ENCODE data around the gene DYSF.

The DYSF gene

DNA sequence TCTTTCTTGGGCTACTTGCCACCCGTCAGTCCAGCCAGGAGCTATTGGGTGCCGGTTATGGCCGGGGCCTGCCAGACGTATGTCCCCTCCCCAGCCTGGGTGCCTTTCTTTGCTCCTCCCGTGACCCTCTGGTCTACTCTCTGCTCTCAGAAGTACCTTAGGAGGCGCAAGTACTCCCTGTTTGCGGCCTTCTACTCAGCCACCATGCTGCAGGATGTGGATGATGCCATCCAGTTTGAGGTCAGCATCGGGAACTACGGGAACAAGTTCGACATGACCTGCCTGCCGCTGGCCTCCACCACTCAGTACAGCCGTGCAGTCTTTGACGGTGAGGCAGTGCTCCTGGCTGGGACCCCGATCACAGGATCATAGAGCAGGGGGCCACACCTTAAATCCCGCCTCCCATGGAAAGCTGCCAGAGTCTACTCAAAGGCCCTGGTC lies 99.5 kb downstream of the DYSF start:
- DNase-seq (ENCODE audit: low read depth): no peak

DNA sequence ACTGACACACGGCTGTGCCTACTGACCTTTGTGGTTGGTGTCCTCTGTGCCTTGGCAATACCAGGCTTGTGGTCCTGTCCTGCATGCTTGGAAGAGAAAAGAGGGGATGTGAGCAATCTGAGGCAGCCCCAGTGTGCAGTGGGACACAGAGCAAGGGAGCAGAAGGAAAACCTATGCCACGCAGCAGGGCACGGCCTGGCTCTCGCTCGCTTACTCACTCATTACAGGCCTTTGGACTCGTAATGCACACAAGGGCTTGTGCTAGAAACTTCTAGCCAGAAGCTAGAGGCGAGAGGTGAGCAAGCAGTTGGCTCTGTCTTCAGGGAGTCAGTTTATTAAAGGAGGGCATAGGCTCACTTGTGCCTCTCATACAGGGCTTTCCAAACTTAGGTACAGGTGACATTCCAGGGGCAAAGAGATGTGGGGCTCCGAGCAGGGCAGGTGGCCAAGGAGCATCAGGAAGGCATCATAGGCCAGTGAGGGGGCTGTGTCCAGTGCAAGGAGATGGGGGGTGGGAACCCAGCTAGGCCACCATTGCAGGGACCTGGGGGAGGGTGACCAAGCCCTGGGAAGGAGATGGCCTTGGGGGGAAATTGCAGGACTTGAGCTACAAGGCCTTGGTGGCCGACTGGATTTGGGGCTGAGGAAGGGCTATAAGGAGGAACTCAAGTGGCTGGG lies 100.8 kb downstream of the DYSF start:
- DNase-seq (ENCODE audit: low read depth): no peak

DNA sequence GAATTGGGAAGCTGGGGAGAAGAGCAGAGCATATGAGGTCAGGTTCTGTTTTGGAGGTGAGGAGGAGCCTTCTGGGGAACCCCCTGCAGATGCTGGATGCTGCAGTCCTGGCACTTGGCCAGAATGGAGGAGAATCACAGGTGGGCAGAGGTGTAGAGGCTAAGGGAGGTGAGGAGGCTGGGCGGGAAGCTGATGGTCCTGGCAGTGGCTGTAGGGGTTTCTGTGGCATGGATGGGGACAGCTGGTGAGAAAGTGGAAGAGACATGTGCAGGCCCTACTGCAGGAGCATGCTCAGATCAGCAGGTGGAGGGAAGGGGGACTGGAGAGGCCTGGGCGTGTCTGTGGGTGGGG lies 101.3 kb downstream of the DYSF start:
- no peak for DNase-seq (ENCODE audit: low read depth)

DNA sequence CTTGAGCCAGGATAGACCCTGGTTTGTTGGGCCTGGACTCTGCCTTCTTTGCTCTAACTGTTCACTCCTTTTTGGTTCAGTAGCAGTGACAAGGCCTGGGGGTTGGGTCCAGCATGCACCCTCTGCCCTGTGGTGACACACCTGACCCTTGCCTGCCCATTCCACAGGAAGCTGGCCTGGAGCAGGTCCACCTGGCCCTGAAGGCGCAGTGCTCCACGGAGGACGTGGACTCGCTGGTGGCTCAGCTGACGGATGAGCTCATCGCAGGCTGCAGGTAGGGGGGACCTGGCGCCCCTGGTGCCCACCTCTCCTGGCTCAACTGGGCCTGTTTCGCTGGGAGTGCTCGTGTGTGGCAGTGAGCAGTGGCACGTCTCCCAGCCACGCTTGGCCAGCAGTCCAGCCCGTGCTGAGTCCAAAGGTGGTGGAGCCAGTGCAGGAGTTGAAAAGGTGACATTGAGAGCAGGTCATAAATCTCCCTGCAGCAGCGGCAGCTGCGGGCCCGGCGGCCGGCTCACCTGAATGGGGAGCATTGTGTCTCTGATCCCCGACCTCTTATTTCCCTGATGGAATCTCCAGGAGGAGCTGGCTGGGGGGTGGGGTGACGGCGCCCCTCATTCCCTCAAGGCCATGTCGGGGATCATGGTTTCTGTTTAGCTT lies 102.6 kb downstream of the DYSF start:
- DNase-seq (ENCODE audit: low read depth): no peak

DNA sequence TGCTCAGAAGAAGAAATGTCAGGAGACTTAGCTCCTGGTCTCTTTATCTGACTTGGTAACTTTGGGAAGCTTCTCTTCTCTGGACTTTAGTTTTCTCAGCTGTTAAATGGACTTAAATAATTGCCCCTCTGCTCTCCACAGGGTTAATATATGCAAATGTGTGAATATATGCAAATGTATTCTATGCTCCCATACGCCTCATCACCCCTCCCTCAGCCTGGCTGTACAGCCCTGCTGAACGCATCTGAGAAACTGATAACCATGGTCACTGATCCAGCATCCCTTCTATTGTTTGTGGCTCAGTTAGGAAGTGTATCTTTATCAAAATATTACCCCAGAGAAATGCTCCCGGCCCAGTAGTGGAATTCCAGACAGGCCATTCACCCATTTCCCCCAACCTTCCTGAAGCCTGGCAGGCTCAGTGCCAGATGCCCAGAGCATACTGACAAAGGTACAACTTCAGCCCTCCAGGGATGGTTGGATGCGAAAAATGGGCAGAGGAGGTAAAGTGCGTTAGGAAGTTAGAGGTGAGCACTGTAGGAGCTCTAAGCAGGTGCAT lies 103.4 kb downstream of the DYSF start:
- no peak for DNase-seq (ENCODE audit: low read depth)

DNA sequence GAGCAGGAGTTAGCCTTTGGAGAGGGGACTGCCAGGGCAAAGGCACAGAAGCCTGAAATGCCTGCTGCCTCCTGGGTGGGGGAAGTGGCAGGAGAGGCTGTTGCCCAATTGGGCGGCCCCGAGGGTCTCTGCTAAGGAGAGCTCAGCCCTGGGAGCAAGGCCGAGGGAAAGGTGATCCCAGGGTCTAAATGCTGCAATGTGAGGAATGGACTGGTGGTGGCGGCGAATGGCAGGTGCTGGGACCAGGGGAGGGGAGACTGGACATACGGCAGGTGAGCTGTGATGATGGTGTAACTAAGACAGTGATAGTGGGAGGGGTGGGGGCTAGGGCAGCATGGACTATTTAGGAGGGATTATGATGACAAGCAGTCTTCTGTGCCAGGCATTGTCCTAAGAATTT lies 104.0 kb downstream of the DYSF start:
- no peak for DNase-seq (ENCODE audit: low read depth)

DNA sequence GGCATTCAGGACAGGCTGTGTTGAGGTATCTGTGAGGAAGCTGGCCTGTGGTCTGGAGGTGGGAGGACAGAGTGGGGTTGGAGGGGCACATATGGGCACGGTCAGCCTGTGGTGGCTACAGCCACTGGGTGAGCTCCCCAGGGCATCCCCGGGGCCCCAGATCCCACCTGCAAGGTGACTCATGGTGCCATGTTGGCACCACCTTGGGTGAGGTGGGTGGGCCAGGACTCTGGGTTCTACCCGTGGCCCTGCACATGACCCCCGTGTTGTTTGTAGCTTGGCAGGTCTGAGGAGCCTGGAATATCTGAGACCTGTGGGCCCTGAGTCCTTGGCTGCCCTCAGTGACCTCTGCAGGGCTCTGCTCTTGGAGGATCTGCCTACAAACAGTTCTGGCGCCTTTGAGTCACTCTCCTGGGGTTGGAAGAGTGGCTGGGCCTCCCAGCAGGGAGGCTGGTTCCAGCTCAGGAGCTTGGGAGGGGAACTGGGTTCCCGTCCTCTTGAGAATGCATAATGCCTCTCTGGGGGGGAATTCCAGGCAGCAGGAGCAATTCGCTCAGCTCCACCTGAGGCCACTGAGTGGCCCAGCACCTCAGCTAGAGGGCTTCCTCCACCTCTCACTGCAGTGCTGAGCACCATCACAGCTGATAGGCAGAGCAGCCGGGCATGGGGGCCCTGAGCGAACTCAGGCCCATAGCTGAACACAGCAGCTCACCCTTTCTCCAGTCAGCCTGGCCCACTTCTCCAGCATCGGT lies 105.1 kb downstream of the DYSF start:
- no peak for DNase-seq (ENCODE audit: low read depth)

DNA sequence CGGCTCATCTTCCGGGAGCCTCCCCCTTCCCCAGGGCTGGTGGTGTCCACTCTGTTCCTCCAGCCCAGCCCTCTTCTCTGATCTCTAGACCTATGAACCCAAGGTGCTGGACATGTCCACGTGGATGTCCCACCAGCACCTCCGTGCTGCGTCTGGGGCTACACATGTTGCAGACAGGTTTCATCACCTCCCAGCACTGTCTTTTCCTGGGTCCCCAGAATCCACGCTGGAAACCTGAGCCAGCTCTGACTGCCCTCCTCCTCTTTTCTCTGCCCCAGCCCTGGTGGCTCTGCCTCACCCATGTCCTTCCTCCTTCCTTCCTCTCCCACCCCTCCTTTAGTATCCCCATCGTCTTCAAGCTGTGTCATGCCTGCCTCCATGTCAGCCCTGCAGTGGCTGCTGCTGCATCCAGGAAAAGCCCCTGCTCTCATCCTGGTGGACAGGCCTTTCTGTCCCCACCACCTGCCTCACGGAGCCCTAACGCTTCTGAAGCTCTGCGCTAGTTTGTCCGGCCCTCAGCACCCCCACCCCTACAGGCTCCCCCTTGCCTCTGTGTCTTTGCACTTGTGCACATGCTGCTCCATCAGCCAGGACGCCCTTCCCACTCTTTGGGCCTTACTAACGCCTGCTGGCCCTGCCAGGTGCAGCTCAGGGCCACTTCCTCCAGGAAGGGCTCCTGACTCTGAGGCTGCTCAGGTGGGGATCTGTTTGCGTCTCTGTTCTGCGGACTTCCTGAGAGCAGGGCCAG lies 105.9 kb downstream of the DYSF start:
- DNase-seq (ENCODE audit: low read depth): no peak

DNA sequence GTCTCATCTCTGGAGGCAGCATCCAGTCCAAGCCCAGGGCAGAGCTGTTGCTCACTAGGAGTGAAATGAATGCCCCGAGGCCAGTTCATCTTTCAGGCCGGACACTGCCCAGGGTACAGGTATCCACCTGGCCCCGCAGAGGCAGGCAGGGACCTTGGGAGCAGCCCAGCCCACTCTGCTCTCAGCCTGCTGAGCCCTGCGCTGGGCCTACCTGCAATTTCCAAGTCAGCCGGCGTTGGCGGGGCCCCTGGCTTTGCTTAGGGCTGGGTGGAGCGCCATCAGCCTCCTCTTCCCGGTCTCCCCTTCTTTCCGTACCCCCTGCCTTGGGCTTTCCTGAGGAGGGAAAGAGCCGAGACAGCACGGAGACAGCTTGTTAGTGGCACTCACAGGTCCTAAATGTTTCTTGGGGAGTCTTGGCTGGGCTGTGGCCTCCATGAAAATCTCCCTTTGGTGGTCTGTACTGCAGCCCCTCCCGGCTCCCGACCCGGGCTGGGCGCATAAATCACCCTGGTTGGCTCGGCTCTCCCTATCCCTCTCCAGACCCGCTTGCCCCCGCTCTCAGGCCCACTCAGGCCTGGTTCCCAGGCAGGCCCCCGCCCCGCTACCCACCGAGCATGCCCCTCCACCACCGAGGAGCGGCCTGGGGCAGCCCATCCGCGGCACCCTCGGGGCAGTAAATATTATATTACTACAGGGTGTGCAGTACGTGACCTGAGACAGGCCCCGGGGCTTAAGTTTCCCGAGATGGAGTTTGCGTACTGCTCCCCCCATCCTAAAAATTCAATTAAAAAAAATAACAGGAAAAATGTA lies 106.7 kb downstream of the DYSF start:
- DNase-seq (ENCODE audit: low read depth): no peak

DNA sequence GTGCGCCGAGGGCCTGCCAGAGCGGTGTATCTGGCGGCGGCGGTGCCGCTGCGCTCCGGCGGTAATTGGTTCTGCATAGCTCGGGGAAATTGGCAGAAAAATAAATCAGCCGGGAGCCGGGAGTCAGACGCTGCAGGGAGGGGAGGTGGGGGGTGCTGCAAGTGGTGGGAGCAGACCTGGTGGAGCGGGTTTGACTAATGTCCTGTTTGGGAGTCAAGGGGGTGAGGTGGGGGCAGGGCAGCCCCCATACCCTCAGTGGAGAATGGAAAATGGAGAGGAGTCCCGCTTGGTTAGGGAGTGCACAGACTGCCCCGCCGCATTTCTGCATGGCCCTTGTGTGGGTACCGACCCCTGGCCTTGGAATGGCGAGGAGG lies 107.3 kb downstream of the DYSF start:
- no peak for DNase-seq (ENCODE audit: low read depth)

DNA sequence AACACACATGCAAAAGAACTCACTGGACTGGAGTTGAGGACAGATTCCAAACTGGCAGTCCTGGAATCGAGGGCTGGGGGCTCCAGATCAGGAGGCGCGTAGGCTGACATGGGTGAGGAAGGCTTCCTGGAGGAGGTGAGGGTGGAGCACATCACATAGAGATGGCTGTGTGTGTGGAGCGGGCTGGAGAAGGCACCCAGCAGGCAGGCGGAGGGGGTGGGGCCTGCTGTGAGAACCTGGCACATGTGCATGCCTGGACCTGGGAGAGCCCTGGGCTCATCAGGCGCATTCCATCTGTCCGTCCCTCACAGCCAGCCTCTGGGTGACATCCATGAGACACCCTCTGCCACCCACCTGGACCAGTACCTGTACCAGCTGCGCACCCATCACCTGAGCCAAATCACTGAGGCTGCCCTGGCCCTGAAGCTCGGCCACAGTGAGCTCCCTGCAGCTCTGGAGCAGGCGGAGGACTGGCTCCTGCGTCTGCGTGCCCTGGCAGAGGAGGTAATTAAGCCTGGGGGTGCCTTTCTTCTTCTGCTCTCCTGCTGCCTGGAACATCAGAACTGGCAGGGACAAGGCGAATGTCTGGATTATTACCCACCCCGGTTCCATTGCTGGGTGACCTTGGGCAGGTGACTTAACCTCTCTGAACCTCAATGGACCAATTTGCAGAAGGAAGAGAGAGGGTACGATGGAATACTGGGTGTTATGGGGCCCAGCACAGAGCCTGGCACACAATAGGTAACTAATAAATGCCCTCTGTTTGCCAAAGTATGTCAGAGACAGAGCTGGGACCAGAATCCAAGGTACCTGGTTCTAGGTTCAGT lies 108.3 kb downstream of the DYSF start:
- DNase-seq (ENCODE audit: low read depth): no peak

DNA sequence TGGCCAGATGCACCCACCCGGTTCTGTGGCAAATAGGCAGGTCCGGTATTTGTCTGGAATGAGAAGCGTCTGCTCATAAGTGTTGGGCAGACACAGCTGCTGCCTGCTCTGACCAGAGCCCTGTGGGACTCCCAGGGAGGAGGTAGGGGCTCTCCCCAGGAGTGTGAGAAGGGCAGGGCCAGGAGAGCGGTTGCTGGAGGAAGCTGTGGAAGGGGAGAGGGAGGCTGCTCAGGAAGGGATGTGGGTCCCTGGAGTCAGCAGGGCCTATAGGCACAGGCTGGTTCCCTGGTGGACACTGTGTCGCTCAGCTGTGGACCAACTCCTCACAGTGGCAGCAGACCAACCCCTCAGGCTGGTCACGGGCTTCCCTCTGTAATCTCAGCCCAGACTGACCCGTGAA lies 109.2 kb downstream of the DYSF start:
- DNase-seq (ENCODE audit: low read depth): no peak

DNA sequence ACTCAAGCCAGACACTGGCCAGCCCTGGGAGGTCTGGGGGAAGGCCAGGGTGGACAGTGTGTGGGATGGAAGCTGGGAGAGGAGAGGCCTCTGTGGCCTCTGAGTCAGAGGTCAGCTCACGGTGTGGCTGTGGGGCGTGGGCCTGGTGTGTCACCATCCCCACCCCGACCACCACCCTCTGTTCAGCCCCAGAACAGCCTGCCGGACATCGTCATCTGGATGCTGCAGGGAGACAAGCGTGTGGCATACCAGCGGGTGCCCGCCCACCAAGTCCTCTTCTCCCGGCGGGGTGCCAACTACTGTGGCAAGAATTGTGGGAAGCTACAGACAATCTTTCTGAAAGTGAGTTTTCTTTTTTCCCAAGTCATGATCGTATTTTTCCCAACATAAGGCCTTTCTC lies 110.5 kb downstream of the DYSF start:
- no peak for DNase-seq (ENCODE audit: low read depth)

DNA sequence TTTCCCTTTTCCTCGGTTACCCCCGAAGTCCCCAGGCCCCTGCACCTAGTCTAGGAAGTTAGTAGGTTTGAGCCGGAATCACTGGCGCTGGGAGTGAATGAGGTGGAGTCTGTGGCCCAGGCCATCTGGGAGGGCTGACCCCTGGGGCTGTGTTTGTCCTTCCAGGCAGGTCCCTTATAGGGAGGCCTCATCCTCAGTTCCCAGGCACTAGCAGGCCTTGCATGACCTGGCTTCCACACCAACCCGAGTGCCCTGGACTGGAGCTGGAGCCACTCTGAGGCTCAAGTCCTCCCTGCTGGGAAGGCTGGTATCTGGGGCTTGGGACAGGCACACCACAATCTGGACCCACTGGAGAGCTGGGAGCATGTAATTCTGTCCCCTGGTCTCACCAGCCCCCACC lies 111.0 kb downstream of the DYSF start:
- DNase-seq (ENCODE audit: low read depth): no peak

DNA sequence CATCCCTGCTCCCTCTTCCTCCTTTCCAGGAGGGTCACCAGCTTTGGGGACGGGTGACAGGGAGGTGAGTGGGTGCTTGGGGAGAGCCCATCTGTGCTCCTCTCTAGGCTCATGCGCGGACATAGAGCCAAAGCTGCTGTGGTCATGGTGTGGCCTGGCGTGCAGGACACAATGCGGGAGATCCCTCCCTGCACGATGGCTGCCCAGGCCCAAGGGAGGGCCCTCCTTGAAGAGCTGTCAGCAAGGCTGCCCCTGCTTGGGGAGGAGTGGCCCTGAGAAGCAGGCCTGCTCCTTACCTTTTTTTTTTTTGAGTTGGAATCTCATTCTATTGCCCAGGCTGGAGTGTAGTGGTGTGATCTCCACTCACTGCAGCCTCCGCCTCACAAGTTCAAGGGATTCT lies 111.4 kb downstream of the DYSF start:
- no peak for DNase-seq (ENCODE audit: low read depth)

DNA sequence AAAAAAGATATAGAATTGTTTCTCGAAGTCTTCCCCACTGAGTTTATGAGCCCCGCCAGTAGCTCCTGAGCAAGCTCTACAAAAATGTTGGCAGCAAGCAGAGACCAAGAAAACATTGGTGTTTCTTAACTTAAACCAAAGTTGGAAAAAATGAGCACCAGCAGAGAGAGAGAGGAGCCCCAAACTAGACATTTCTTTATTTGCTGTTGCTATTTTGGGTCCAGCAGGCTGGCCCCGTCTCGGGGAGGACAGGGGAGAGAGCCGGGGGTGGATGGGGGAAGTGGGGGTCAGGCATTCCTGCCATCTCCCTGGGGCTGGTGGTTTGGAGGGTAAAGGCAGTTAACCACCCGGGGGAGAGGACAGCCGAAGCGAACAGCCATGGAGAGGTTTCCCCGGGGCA lies 113.0 kb downstream of the DYSF start:
- no peak for DNase-seq (ENCODE audit: low read depth)

DNA sequence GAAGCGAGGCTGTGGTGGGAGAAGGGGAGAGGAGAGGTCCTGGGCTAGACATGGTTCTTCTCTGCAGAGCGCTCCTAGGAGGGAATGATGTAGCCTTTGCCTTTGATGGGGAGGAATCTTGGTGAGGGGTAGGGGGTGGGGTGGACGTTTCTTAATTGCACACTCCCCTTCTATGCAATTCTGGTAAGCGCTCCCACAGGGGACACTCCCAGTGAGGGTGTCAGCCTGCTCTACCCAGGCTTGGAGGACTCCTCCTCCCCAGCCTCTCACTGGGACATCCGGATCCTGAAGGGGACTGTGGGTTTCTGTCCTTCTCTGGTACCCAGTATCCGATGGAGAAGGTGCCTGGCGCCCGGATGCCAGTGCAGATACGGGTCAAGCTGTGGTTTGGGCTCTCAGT lies 114.3 kb downstream of the DYSF start:
- no peak for DNase-seq (ENCODE audit: low read depth)

DNA sequence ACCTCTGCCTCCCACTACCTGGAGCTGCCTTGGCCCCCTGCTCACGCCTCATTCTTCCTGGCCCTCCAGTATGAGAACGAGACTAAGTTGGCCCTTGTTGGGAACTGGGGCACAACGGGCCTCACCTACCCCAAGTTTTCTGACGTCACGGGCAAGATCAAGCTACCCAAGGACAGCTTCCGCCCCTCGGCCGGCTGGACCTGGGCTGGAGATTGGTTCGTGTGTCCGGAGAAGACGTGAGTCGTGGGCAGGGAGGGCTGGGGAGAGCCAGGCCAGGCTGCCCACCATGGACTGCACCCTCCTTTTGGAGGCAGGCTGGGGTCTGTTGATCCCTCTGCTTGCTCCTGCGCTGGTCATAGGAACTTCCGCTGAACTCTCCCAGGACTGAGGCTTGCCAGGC lies 114.7 kb downstream of the DYSF start:
- DNase-seq (ENCODE audit: low read depth): no peak

DNA sequence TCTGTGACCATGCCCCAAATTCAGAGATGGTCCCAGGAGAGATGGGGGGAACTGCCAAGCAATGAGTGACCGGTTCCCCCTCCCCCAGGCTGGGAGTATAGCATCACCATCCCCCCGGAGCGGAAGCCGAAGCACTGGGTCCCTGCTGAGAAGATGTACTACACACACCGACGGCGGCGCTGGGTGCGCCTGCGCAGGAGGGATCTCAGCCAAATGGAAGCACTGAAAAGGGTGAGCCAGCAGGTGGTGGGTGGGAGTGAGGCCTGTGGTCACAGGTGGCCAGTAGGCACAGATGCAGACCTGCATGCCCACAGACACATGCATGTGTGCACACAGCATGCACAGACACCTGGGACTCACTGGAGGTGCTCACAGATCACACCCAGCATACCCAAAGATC lies 117.2 kb downstream of the DYSF start:
- no peak for DNase-seq (ENCODE audit: low read depth)

DNA sequence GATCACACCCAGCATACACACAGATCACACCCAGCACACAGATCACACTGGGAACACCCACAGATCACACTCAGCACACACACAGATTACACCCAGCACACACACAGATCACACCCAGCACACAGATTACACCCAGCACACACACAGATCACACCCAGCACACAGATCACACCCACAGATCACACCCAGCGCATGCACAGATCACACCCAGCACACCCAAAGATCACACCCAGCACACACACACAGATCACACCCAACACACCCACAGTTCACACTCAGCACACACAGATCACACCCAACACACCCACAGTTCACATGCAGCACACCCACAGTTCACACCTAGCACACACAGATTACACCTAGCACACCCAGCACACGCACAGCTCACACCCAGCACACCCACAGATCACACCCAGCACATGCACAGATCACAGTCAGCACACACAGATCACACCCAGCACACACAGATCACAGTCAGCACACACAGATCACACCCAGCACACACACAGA lies 117.6 kb downstream of the DYSF start:
- no peak for DNase-seq (ENCODE audit: low read depth)

DNA sequence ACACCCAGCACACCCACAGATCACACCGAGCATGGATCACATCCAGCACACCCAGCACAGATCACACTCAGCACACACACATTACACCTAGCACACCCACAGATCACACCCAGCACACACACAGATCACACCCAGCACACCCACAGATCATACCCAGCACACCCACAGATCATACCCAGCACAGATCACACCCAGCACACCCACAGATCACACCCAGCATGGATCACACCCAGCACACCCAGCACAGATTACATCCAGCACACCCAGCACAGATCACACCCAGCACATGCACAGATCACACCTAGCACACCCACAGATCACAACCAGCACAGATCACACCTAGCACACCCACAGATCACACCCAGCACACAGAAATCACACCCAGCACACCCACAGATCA lies 118.6 kb downstream of the DYSF start:
- DNase-seq (ENCODE audit: low read depth): no peak

Measured in activated T-cell treated with anti-CD3 and anti-CD28 coated beads for 48 hours (primary cell).